Ishikawa (cell line): ENCODE measurements around the gene NXPH3.

Experiments
- CEBPB ChIP-seq: IDR thresholded peaks from 2 replicates; pipeline ENCODE4 v1.6.1; 2012
- CREB1 ChIP-seq: IDR thresholded peaks from 2 replicates; pipeline ENCODE4 v1.6.1; 2012; ENCODE audit warnings: low read depth
- EGR1 ChIP-seq: IDR thresholded peaks from 2 replicates; pipeline ENCODE4 v1.6.1; 2012
- EP300 ChIP-seq: IDR thresholded peaks from 2 replicates; pipeline ENCODE4 v1.6.1; 2012; ENCODE audit warnings: borderline replicate concordance
- FOXM1 ChIP-seq: IDR thresholded peaks from 2 replicates; pipeline ENCODE4 v1.6.1; 2012; ENCODE audit warnings: low read depth, borderline replicate concordance
- MAX ChIP-seq: IDR thresholded peaks from 2 replicates; pipeline ENCODE4 v1.6.1; 2012
- NFIC ChIP-seq: IDR thresholded peaks from 2 replicates; pipeline ENCODE4 v1.6.1; 2012
- RAD21 ChIP-seq: IDR thresholded peaks from 2 replicates; pipeline ENCODE4 v1.6.1; 2012; ENCODE audit warnings: low read depth
- REST ChIP-seq: IDR thresholded peaks from 2 replicates; pipeline ENCODE4 v1.6.1; 2012; ENCODE audit warnings: low read depth, mild to moderate bottlenecking
- TAF1 ChIP-seq: IDR thresholded peaks from 2 replicates; pipeline ENCODE4 v1.6.1; 2012; ENCODE audit warnings: low read depth, mild to moderate bottlenecking
- TCF12 ChIP-seq: IDR thresholded peaks from 2 replicates; pipeline ENCODE4 v1.6.1; 2012; ENCODE audit warnings: low read depth
- TEAD4 ChIP-seq: IDR thresholded peaks from 2 replicates; pipeline ENCODE4 v1.6.1; 2012
- USF1 ChIP-seq: IDR thresholded peaks from 2 replicates; pipeline ENCODE4 v1.6.1; 2012
- YY1 ChIP-seq: IDR thresholded peaks from 2 replicates; pipeline ENCODE4 v1.6.1; 2012; ENCODE audit warnings: low read depth
- ZBTB7A ChIP-seq: IDR thresholded peaks from 2 replicates; pipeline ENCODE4 v1.6.1; 2012; ENCODE audit warnings: low read depth

The NXPH3 gene

GRCh38 chr17:49624896-49625295 lies 49.2 kb downstream of the NXPH3 start:
- TF ChIP-seq EP300 (no peak), TAF1 (no peak), FOXM1 (no peak), CEBPB (no peak), TEAD4 (no peak), ZBTB7A (no peak), YY1 (no peak), TCF12 (no peak), REST (no peak), EGR1 (no peak), CREB1 (no peak), NFIC (no peak)

- no peak for TF ChIP-seq CREB1
- no peak for TF ChIP-seq YY1
- TF ChIP-seq RAD21 = no peak
- no peak for TF ChIP-seq NFIC
- no peak for TF ChIP-seq REST
- no peak for TF ChIP-seq USF1
- no peak for TF ChIP-seq EGR1
- TF ChIP-seq CEBPB = no peak
- no peak for TF ChIP-seq FOXM1
These were observed 53.8 kb downstream of the NXPH3 start for GRCh38 chr17:49629447-49629846.

GRCh38 chr17:49630113-49630900 lies 54.6 kb downstream of the NXPH3 start:
- TF ChIP-seq RAD21 = no peak
- no peak for TF ChIP-seq MAX
- no peak for TF ChIP-seq TAF1
- no peak for TF ChIP-seq NFIC
- TF ChIP-seq CEBPB = no peak
- TF ChIP-seq TEAD4 = no peak
- TF ChIP-seq USF1 = no peak
- no peak for TF ChIP-seq ZBTB7A
- TF ChIP-seq REST = no peak

GRCh38 chr17:49631496-49631895 lies 55.8 kb downstream of the NXPH3 start:
- TF ChIP-seq TCF12 = no peak
- TF ChIP-seq FOXM1 = no peak
- no peak for TF ChIP-seq REST
- TF ChIP-seq RAD21 = no peak
- TF ChIP-seq EP300 = no peak
- no peak for TF ChIP-seq USF1
- no peak for TF ChIP-seq CREB1
- no peak for TF ChIP-seq TAF1
- no peak for TF ChIP-seq YY1
- no peak for TF ChIP-seq TEAD4
- no peak for TF ChIP-seq CEBPB
- no peak for TF ChIP-seq MAX
- TF ChIP-seq NFIC = no peak
